Activated CD4-positive, alpha-beta T cell treated with anti-CD3 and anti-CD28 coated beads, Interleukin-2, amount 10 ng/mL, durations not matched to agents 7 days and 5 days (primary cell): Measurements from ENCODE around the gene ALOXE3. TPM values are rescaled to one million over a fixed set of nuclear protein-coding genes. Genes with fewer than 3 reads are reported as not detected.
A peak's percentile ranks its signal among the peaks of the same experiment; 100 is the strongest.
"Not testable (repeated sequence)": the region's sequence is repeated elsewhere in the genome, so short reads cannot be mapped to it uniquely, and the experiment has no call there.

ENCODE experiments used
- CTCF ChIA-PET: fragments of 350-600 bp; sonication (Branson Sonifier 250); formaldehyde crosslinking; loops from one replicate; lab custom pipeline; 2021; ENCODE audit warnings: antibody characterized with exemption; lab: Charles Lee
- POLR2A ChIA-PET: fragments of 350-600 bp; sonication (Branson Sonifier 250); formaldehyde crosslinking; loops from one replicate; lab custom pipeline; 2021; ENCODE audit warnings: antibody characterized with exemption; lab: Charles Lee
- DNase-seq: peaks from one replicate; pipeline ENCODE4 v3.0.0-alpha.2; 2020
- H3K27ac Mint-ChIP-seq: one replicate; pipeline ENCODE4 v1.8.0; 2021; ENCODE audit warnings: mild to moderate bottlenecking, moderate library complexity, mixed read lengths
- H3K27me3 Mint-ChIP-seq: one replicate; pipeline ENCODE4 v1.8.0; 2021; ENCODE audit warnings: mixed read lengths
- H3K36me3 Mint-ChIP-seq: one replicate; pipeline ENCODE4 v1.8.0; 2021; ENCODE audit warnings: low read depth, mixed read lengths
- H3K4me1 Mint-ChIP-seq: one replicate; pipeline ENCODE4 v1.8.0; 2021; ENCODE audit warnings: mixed read lengths
- H3K4me3 Mint-ChIP-seq: one replicate; pipeline ENCODE4 v1.8.0; 2021; ENCODE audit warnings: mild to moderate bottlenecking, moderate library complexity, mixed read lengths
- H3K9me3 Mint-ChIP-seq: one replicate; pipeline ENCODE4 v1.8.0; 2021; ENCODE audit warnings: mixed read lengths
- total RNA-seq, 2 experiments: library from RNA; stranded (reverse); gene quantifications; one replicate each; pipeline ENCODE4 v1.2.3, GENCODE V29; 2021

The ALOXE3 gene
- total RNA-seq, 2 experiments from 2014 or later = not detected

GRCh38 chr17:8110907-8111306 lies 7.4 kb downstream of the ALOXE3 start:
- ChIA-PET CTCF (interaction anchor here (0.6 to 2.9 kb wide), 19 partner anchors 8 to 640 kb away, joined by 3 to 32 read pairs (median 3); partner anchors contain the start of genes ALOXE3, TP53 and WRAP53), POLR2A (no interaction called here)
- H3K9me3 Mint-ChIP-seq = no peaks in the 10 kb centered on the region
- H3K4me1 Mint-ChIP-seq = peaks cover 3% of the 10 kb centered on the region
- H3K4me3 Mint-ChIP-seq = no peak overlapping the region
- no peak for DNase-seq
- H3K27ac Mint-ChIP-seq = no peak overlapping the region
- peaks cover 47% of the 10 kb centered on the region for H3K27me3 Mint-ChIP-seq
- no peaks in the 10 kb centered on the region for H3K36me3 Mint-ChIP-seq

GRCh38 chr17:8110456-8110804 lies 7.9 kb downstream of the ALOXE3 start:
- Mint-ChIP-seq H3K36me3 (no peaks in the 10 kb centered on the region), H3K4me1 (peaks cover 3% of the 10 kb centered on the region), H3K4me3 (no peak overlapping the region), H3K27ac (no peak overlapping the region), H3K27me3 (peaks cover 43% of the 10 kb centered on the region), H3K9me3 (no peaks in the 10 kb centered on the region)
- POLR2A ChIA-PET = no interaction called here
- DNase-seq = no peak
- CTCF ChIA-PET = interaction anchor here (0.6 to 2.9 kb wide), 19 partner anchors 9 to 639 kb away, joined by 3 to 32 read pairs (median 3); partner anchors contain the start of genes ALOXE3, TP53 and WRAP53

DNA sequence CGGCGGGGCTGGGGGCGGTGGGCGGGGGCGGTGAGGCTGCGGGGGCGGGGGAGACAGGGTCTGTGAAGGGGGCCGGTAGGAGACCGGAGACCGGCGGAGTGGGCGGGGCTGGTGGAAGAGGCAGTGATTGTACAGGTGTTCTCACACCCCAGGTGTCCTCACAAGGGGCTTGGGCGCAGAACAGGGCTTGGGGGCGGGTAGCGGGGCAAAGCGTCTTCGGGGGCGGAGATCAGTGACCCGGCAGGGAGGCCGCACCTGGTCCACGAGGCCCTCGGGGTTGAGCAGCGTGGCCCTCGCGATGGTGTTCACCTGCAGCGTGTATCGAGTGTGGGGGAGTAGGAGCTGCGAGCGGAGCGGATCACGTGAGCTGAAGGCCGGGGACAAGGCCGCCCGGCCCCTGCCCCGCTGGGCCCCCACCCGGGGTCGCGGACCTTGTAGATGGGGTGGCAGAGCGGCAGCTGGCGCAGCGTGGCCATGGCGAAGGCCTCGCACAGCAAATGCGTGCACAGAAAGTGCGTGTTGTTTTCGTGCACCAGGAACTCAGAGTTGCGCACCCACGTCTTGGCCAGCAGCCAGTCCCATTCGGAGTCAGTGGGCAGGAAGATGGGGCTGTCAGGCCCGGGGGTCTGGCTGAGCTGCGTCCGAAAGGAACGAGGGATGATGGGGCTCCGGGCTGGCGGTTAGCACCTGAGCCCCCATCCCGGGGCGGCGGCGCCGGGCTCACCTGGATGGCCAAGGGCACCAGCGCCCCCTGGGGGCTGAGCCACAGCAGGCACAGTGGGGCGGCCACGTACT lies 8.5 kb downstream of the ALOXE3 start:
- peak; percentile 79 for DNase-seq
- peaks cover 37% of the 10 kb centered on the region for H3K27me3 Mint-ChIP-seq
- CTCF ChIA-PET = interaction anchor here (0.5 to 2.9 kb wide), 17 partner anchors 9 to 499 kb away, joined by 3 to 32 read pairs (median 4); partner anchors contain the start of genes ALOXE3, TP53 and WRAP53
- no peaks in the 10 kb centered on the region for H3K36me3 Mint-ChIP-seq
- peak overlapping the region; percentile 17 for H3K4me3 Mint-ChIP-seq
- POLR2A ChIA-PET = no interaction called here
- no peak overlapping the region for H3K27ac Mint-ChIP-seq
- peaks cover 6% of the 10 kb centered on the region for H3K4me1 Mint-ChIP-seq
- no peaks in the 10 kb centered on the region for H3K9me3 Mint-ChIP-seq

DNA sequence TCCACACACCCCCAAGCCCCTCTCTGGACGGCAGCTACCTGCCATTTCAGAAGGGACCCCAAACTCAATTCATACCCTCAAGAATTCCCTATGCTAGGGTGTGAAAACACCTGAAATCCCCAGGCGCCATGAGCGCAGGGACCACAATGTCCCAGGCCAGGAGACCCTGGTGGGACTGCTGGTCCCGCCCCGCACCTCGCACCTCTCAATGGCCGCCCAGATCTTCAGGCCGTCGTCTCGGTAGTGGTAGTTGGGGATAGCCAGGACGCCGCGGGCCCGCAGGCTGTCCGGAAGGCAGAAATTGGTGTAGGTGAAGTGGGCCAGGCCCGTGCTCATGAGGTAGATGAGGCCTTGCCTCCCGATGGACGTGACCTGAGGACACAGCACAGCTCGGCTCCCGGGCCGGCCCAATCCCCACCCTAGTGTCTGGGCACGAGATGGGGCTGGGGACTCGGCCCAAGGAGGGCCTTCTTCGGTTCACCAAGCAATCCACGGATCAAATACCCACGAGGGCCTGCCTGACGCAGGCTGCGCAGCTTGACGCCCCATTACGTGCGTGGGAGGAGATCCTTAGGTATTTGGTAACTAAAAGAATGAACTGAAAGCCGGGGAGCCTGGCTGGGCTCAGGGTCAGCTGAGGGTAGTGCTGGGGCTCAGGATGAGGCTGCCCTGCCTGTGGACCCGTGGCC lies 9.2 kb downstream of the ALOXE3 start:
- Mint-ChIP-seq H3K36me3 (no peaks in the 10 kb centered on the region), H3K4me3 (no peak overlapping the region), H3K27ac (no peak overlapping the region), H3K27me3 (peaks cover 31% of the 10 kb centered on the region), H3K9me3 (no peaks in the 10 kb centered on the region), H3K4me1 (peaks cover 6% of the 10 kb centered on the region)
- DNase-seq = no peak
- CTCF ChIA-PET = interaction anchor here (0.5 to 2.9 kb wide), 8 partner anchors 10 to 49 kb away, joined by 3 to 32 read pairs (median 4); partner anchors contain the start of gene ALOXE3
- POLR2A ChIA-PET = no interaction called here

- H3K27ac Mint-ChIP-seq, POLR2A ChIA-PET, DNase-seq, H3K4me3 Mint-ChIP-seq, CTCF ChIA-PET, H3K4me1 Mint-ChIP-seq, H3K36me3 Mint-ChIP-seq, H3K9me3 Mint-ChIP-seq: not testable (repeated sequence)
- H3K27me3 Mint-ChIP-seq = peaks cover 20% of the 10 kb centered on the region
Observed at GRCh38 chr17:8106980-8107379, 11.3 kb downstream of the ALOXE3 start.

DNA sequence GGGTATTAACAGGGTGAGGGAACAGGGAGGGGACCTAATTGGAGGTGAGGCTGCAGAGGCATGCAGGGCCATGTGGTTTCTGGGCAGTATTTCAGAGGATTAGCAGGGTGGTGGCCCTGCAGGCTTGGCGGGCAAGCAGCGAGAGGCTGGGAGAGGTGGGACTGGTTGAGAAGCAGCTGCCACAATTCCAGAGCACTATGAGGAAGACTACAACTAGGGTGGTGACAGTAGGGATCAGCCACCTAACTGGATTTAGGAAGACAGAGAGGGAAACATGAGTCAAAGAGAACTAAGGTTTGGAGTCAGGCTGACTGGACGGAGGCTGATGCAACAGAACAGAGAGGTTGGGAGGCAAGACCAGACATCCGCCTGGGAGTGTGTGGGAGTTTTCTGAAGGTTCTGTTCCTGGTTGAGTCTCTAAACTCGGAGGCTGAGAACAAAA lies 12.3 kb downstream of the ALOXE3 start:
- Mint-ChIP-seq H3K4me3 (no peak overlapping the region), H3K27me3 (peaks cover 12% of the 10 kb centered on the region), H3K27ac (no peak overlapping the region), H3K9me3 (no peaks in the 10 kb centered on the region), H3K4me1 (peaks cover 6% of the 10 kb centered on the region), H3K36me3 (no peaks in the 10 kb centered on the region)
- POLR2A ChIA-PET = no interaction called here
- CTCF ChIA-PET = interaction anchor here (1.0 to 2.6 kb wide), 4 partner anchors 12 to 46 kb away, joined by 4 to 15 read pairs (median 6); no protein-coding TSS in a partner anchor
- no peak for DNase-seq

DNA sequence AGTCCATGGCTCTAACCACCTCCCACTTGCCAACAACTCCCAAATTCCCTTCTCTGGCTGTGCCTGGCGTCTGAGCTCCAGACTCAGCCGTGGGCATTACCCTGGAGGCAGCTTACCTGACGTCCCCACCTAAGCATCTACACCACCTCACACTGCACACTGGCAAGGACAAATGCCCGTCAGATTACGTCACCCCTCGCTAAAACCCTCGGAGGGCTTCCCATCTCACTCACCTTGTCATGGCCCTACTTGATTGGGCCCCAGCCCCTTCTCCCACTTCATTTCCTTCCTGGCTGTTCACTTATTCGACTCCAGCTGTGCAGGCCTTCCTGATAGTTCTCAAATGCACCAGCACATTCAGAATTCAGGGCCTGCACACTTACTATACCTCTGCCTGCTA lies 13.4 kb downstream of the ALOXE3 start:
- Mint-ChIP-seq H3K4me3 (no peak overlapping the region), H3K4me1 (peaks cover 3% of the 10 kb centered on the region), H3K36me3 (no peaks in the 10 kb centered on the region), H3K27me3 (peaks cover 10% of the 10 kb centered on the region), H3K9me3 (no peaks in the 10 kb centered on the region), H3K27ac (no peak overlapping the region)
- CTCF ChIA-PET = interaction anchor here (1.0 to 2.6 kb wide), 6 partner anchors 11 to 45 kb away, joined by 3 to 15 read pairs (median 5); no protein-coding TSS in a partner anchor
- POLR2A ChIA-PET = no interaction called here
- DNase-seq = no peak

- H3K9me3 Mint-ChIP-seq = no peaks in the 10 kb centered on the region
- H3K27ac Mint-ChIP-seq = no peak overlapping the region
- no peak for DNase-seq
- no peaks in the 10 kb centered on the region for H3K36me3 Mint-ChIP-seq
- H3K4me1 Mint-ChIP-seq = peaks cover 3% of the 10 kb centered on the region
- ChIA-PET CTCF (interaction anchor here (0.7 to 2.6 kb wide), 7 partner anchors 10 to 280 kb away, joined by 3 to 15 read pairs (median 3); no protein-coding TSS in a partner anchor), POLR2A (no interaction called here)
- peaks cover 10% of the 10 kb centered on the region for H3K27me3 Mint-ChIP-seq
- H3K4me3 Mint-ChIP-seq = no peak overlapping the region
Observed at GRCh38 chr17:8103549-8103948, 14.8 kb downstream of the ALOXE3 start.

- ChIA-PET POLR2A (no interaction called here), CTCF (interaction anchor here (0.6 to 1.4 kb wide), 5 partner anchors 9 to 36 kb away, joined by 3 to 4 read pairs (median 4); no protein-coding TSS in a partner anchor)
- H3K27me3 Mint-ChIP-seq = peaks cover 7% of the 10 kb centered on the region
- H3K4me1 Mint-ChIP-seq = peaks cover 3% of the 10 kb centered on the region
- no peaks in the 10 kb centered on the region for H3K36me3 Mint-ChIP-seq
- no peaks in the 10 kb centered on the region for H3K9me3 Mint-ChIP-seq
- no peak overlapping the region for H3K4me3 Mint-ChIP-seq
- H3K27ac Mint-ChIP-seq = no peak overlapping the region
- DNase-seq = no peak
Observed at GRCh38 chr17:8101721-8102120, 16.6 kb downstream of the ALOXE3 start.

- Mint-ChIP-seq H3K4me3 (no peak overlapping the region), H3K27ac (peak overlapping the region; percentile 47), H3K36me3 (no peaks in the 10 kb centered on the region), H3K4me1 (peaks cover 3% of the 10 kb centered on the region), H3K27me3 (peaks cover 6% of the 10 kb centered on the region), H3K9me3 (no peaks in the 10 kb centered on the region)
- no peak for DNase-seq
- ChIA-PET CTCF (interaction anchor here (0.9 to 1.4 kb wide), 5 partner anchors 10 to 36 kb away, joined by 3 to 4 read pairs (median 4); no protein-coding TSS in a partner anchor), POLR2A (no interaction called here)
Observed at GRCh38 chr17:8100763-8101162, 17.6 kb downstream of the ALOXE3 start.

DNA sequence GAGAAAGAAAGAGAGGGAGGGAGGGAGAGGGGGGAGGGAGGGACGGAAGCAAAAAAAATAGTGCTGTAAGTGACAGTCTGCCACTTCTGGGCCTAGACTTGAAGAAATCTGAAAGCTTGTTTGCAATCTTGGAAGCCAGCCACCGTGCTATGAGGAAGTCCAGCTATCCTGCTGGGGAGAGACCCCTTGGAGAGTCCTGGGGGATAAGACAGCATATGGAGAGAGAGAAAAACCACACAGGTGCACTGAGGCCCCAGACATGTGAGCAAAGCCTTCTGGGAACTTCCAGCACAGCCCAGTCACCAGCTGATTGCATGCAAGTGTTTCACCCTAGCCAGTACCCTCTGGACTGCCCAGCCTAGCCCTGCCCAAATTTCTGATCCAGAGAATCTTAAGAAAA lies 18.2 kb downstream of the ALOXE3 start:
- Mint-ChIP-seq H3K27ac (no peak overlapping the region), H3K9me3 (no peaks in the 10 kb centered on the region)
- POLR2A ChIA-PET = no interaction called here

GRCh38 chr17:8096541-8096940 lies 21.8 kb downstream of the ALOXE3 start:
- peaks cover 14% of the 10 kb centered on the region for H3K4me1 Mint-ChIP-seq

More for the DNA sequence above, 18.2 kb downstream of the ALOXE3 start:
- H3K36me3 Mint-ChIP-seq = no peaks in the 10 kb centered on the region
- CTCF ChIA-PET = interaction anchor here (0.9 to 2.0 kb wide), 3 partner anchors 10 to 19 kb away, joined by 3 to 6 read pairs (median 4); no protein-coding TSS in a partner anchor
- H3K27me3 Mint-ChIP-seq = peaks cover 8% of the 10 kb centered on the region
- H3K4me1 Mint-ChIP-seq = peaks cover 3% of the 10 kb centered on the region
- no peak overlapping the region for H3K4me3 Mint-ChIP-seq
- DNase-seq = no peak

More at GRCh38 chr17:8096541-8096940, 21.8 kb downstream of the ALOXE3 start:
- Mint-ChIP-seq H3K9me3 (no peaks in the 10 kb centered on the region), H3K27ac (no peak overlapping the region), H3K36me3 (no peaks in the 10 kb centered on the region), H3K27me3 (peaks cover 12% of the 10 kb centered on the region), H3K4me3 (no peak overlapping the region)
- no peak for DNase-seq
- ChIA-PET CTCF (interaction anchor here (1.4 kb wide), 1 partner anchor 9 kb away, joined by 3 read pairs; the partner anchor contains the start of gene ALOX12B), POLR2A (no interaction called here)
